ENCODE data around the gene ENDOU.

ENDOU gene

GRCh38 chr12:47742253-47742825 lies 17.0 kb upstream of the ENDOU start:
- DNase-seq, result no peak

DNA sequence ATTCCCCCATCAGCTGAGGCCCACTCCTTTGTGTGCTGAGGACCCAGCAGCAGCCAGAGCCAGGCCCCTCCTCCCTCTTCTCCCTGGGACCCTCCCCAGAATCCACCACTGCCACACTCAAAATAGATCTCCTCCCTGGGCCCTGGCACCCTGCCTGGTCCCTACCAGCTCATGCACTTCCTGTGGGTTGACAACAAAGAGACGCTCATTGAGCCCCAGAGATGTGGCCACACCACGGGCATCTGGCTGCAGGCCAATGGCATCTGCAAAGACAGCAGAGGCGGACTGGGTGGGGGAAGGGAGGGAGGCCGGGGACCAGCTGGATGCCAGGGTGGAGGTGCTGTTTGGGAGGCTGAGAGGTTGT lies 16.0 kb upstream of the ENDOU start:
- DNase-seq, result peak; percentile 99

DNA sequence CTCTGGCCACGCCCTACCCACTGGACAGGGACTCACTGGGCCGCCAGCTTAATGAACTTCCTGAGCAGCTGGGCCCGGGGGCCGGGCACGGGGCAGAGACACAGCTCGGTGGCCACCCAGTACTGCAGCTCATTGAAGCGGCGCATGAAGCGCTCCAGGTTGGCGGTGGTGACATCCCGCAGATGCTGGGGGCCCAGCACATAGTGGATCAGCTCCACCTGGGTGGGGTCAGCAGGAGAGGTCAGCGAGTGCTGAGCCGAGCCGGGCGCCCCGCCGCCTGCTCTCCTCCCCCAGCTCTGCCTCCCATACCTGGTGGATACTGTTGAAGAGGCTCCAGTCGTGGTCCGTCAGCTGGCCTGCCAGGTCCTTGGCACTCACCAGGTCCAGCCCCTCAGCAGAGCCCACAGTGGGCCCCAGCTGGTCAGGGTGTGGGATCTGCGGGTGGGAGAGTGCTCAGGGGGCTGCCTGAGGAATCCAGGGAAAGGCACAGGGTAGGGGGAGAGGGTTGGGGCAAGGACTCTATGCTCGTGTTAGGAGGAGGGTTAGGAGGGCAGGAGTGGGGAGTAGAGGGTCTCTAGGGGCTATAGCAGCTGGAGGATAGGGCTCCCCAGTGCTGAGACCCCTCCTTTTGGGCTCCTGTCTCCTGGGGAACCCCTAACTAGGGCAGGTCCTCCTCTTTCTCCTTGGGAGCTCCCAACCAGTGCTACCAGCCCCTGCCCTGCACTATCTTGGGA lies 15.5 kb upstream of the ENDOU start:
- no peak for DNase-seq

GRCh38 chr12:47739979-47740378 lies 14.7 kb upstream of the ENDOU start:
- DNase-seq, result no peak

DNA sequence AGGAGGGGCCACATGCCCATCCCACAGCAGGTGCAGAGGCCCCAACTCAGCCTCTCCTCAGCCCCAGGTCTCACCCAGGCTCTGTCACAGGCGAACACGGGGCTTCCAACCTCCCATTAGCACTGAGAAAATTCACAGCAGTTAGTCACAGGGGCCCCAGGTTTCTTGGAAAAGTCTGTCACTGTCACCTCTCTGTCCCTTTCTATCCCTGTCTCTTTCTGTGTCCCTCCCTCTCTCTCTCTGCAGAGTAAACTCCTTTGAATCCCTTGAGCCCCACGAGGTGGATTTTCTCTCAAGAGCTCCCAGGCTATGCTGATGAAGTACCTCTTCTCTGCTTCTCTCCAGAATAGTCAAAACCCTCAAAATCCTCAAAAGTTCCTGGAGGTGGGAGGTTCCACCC lies 14.0 kb upstream of the ENDOU start:
- no peak for DNase-seq

DNA sequence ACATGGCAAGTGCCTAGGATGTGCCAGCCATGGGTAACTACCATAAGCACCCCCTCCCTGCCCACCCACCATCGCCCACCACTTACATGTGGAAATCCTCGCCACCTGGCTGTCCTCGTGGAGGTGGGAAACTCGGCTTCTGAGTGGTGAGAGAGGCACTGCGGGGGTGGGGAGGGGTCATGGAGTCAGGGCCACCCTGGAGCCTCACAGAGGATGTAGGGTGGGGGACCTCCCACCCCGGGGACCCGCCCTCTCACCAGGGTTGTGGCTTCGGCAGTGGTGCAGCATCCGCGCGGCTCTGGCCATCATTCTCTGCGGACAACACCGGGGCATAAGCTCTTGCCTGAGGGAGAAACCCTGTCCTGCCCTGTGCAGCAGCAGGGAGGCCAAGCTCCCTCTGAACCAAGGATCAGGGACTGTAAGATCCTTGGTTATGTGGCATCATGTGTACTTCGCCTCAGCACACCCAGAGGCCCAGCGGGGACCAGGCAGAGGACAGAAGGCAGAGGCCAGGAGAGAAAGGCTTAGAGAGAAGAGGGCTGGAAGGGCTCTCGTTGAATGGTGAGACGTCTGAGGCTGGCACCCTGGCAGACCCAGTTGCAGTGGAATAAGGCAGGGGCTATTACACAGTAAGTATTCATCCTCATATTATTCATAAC lies 12.8 kb upstream of the ENDOU start:
- DNase-seq, result no peak

DNA sequence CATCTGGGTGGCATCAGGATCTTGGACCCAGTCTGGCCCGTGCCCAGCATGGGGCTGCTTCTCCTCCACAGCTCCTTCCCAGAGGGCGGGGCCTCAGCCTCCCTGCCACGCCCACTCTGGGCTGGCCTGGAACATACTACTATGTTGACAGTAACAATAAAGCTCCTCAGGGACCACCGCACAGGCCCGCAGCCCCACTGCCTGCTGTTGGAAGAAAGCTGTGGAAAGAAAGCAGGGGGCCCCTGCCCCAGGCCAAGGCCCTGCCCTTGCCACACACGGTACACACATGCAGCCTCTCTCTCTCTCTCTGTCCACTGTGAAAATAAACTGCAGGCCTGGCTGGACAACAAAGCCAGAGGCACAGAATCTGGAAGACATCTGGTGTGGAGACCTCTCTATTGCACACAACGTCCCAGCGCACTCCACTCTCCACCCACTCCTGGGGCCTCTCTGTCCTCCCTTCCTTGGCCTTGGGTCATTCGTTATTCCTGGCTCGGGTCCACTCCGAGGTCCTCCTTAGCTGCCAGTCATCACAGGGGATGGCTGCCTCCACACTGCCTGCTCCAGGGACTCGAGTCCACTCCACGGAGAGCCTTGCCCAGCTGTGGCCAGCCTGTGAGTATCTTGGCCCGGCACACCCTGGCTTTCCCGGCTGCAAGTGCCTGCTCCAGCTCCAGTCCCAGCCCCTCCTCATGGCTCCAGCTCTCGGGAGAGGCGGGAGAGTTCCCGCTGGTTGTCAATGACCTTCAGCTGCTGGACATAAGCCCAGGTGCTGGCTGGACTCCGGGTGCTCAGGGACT lies 11.8 kb upstream of the ENDOU start:
- DNase-seq, result no peak

DNA sequence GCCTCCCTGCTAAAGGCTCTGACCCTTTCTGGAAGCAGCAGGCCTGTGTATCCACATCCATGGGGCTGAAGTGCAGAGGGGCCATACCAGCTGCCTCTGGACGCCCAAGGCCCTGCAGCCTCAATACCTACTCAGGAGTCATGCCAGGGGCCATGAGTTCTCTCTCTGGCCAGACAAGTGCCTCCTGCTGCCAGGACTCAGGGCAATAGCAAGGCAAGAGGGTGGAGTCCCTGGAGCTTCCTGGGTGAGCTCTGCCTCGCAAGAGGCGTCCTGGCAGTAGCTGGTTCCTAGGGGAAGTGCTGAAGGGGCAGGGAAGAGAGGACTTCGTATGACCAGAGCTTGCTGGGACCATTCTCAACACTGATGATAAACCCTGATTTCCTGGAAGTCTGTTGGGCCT lies 10.9 kb upstream of the ENDOU start:
- DNase-seq, result no peak

DNA sequence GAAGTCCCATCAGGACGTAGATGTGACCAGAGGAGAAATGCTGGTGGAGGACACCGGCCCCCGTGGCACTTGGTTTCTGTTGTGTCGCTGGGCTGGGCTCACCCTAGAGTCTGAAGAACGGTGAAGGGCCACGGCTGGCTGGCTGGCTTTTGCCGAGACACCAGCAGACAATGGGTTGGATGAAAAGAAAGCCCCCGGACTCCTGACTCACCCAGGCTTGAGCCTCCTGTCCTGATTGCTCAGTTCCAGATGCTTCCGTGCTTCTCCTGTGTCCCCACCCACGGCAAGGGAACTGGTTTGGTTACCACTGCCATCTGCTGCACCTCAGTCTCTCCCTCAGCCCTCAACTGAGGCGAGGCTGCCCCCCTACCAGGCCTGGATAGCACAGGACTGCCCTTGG lies 10.4 kb upstream of the ENDOU start:
- no peak for DNase-seq

- DNase-seq, result no peak
These were observed 9.6 kb upstream of the ENDOU start for GRCh38 chr12:47734725-47735480.

- no peak for DNase-seq
These were observed 7.9 kb upstream of the ENDOU start for GRCh38 chr12:47733142-47733541.

GRCh38 chr12:47732504-47732903 lies 7.2 kb upstream of the ENDOU start:
- no peak for DNase-seq

GRCh38 chr12:47731723-47732122 lies 6.4 kb upstream of the ENDOU start:
- DNase-seq, result no peak

GRCh38 chr12:47730341-47730744 lies 5.1 kb upstream of the ENDOU start:
- DNase-seq, result peak; percentile 28

- DNase-seq, result no peak
These were observed 3.9 kb upstream of the ENDOU start for GRCh38 chr12:47729233-47729632.

GRCh38 chr12:47725893-47726292 lies 603 bp upstream of the ENDOU start:
- DNase-seq, result no peak

DNA sequence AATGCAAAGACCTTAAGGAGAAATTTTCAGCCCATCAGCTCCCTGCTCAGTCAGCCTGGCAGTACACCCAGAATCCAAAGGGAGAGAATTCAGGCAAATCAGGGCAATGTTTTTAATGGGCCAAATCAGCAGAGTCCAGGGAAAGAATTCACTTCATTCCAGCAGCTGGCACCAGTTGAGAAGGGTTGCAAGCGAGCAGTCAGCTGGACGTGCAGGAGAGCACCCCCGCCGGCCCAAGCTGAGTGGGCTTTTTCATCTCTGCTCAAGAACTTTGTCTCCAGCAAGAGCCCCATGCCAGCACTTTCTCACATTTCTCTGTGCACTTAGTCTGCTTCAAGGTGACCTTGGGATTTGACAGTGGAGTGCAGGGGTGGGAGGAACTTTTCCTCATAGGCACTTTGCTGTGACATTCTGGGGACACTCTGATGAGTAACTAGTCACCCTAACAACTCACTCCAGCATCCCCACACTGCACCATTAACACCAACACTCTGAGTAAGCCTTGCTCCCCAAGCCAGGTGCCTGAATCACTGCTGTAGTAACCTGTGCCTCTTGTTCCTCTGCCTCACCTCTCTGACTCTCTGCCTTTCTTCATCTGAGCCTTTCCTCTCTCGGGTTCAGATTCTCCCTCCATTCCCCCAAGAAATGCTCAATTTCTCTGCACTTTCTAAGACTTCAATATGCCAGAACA lies 2.2 kb downstream of the ENDOU start:
- DNase-seq, result no peak

DNA sequence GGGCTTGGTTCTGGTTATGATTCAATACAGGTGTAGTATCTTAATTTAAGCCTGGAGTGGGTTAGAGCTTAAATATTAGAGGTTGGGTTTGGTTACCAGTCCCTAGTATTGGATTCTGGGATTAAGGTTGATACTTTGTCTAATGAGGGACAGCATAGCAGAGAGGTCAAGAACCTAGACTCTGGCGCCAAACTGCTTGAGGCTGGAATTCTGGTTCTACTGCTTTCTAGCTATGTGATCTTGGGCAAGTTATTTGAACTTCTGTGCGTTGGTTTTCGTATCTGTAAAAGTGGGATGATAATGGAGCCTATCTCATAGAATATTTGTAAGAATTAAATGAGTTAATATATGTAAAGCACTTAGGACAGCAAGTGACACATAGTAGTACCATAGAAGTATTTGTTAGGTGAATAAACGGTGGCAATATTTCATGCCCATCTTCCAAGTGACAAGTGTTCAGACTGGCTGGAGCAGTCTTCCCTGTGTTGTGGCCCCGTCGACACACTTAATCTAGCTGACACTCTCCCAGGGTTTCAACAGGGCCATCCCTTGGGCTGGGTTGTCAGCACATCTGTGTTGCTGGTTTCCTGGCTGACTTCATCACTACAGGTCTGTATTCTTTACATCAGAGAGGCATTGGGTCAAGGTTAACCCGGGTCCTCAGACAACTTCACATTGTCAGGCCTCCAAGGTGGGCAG lies 3.0 kb downstream of the ENDOU start:
- no peak for DNase-seq

GRCh38 chr12:47721431-47721973 lies 3.8 kb downstream of the ENDOU start:
- DNase-seq, result no peak

GRCh38 chr12:47718531-47718930 lies 6.8 kb downstream of the ENDOU start:
- DNase-seq, result no peak

DNA sequence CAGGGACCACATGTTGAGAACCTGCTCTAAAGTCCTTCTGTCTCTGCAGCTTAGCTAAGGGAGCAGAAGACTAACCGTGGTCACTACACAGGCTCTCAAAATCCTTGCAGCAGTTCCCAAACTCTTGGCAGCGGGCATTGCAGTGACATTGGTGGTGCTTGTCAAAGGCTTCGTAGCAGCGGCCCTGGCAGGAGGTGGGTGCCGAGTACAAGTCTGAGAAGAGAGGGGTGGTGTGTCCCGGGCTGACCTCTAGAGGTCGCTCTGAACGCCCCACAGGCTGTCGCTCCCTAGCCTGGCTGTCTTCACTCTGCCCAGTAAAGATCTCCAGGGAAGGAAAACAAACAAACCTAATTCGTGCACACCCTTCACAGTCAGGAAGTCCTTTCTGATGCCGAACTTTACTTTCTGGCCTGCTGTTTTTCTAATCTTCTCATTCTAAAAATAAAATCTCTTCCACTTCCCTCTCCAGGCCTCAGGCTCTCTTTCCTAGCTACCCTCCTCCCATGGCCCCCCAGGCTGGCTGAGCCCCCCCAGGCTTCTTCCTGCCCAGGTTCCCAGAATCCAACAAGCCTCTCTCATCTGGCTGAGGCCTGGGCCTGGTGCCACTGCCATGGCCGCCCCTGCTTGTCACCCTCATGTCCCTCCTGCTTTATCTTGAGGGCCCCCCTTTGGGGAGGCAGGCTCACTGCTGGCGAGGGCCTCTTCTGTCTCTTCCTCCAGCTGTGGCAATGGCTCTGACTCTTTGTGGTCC lies 7.7 kb downstream of the ENDOU start:
- peak; percentile 74 for DNase-seq
